Renal pelvis (tissue), 4 donors: ENCODE measurements around the gene CRTAC1. TPM values are rescaled to one million over a fixed set of nuclear protein-coding genes. Genes with fewer than 3 reads are reported as not detected.

Source experiments
- DNase-seq: peaks from one replicate; pipeline ENCODE4 v3.0.0-alpha.2; 2013
- polyA plus RNA-seq, 3 donors: library from polyadenylated mRNA; unstranded; fragments of 120-200 nt; gene quantifications; one replicate each; pipeline ENCODE4 v1.2.1, GENCODE V29; 2013; ENCODE audit not compliant: insufficient read length in 3 of 3

Gene CRTAC1
- polyA plus RNA-seq, 3 donors = 23.0 to 43.8 (median 30.6) TPM

DNA sequence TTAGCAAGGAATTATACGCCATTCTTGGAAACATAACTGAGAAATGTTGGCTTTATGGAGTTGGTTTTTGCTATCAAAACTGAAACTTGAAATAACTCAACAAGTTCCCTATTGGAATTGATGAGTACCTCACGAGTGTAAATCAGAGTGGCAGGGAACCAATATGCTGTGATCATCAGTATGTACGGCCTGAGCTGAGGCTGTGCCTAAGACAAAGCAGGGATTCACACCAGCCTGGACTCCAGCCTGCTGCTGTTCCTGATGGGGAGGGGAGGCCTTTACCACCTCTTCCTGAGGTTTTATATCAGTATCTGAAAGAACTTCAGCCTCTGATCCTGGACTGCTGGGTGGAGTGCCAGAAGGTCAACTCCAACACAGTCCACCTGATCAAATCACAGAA, 52.7 kb downstream of the CRTAC1 start:
- DNase-seq = no peak

GRCh38 chr10:97975598-97975997, 54.8 kb downstream of the CRTAC1 start:
- DNase-seq = no peak

DNA sequence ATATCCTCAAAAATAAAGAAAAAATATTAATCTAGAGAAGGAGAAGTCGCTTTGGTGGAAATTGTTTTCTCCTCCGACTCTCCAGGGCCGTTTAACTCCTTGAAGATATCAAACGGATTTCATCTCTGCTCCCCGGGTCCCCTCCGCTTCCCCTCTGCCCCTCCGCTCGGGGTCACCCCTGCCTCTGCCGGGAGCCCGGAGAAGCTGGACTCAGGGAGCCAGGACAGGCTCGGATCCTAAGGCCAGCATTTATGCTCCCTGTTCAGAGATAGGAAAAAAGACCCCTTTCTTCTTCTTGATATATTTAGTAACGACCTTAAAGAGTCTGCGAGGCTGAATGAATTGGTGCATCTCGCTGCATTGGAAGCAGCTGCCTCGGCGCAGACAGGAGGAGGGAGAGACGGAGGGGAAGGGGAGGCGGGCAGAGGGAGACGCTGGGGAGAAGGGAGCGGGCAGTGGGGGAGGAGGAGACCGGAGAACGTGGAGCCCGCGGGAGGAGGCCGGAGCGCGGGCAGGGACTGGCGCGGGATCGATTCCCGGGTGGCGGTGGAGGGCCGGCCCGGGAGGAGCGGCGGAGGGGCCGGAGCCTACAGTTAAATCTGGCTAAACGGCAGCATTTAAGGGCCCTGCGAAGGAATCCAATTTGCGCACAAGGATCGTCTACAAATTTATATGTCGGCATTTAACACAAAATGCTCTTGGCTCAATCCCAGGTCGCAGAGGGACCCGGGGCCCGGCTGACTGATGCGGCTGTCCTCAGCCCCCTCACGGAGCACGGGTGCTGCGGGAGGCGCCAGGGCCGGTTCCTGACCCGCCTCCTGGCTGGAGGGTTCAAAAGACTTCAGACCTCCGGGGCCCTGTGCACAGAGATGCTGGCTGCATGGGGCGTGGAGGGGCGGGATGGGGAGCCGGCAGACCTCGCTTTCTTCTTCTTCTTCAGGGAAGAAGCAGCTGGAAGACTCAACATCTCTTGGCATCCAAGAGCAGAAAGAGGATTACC, 55.6 kb downstream of the CRTAC1 start:
- DNase-seq = no peak

GRCh38 chr10:97974100-97974499, 56.3 kb downstream of the CRTAC1 start:
- no peak for DNase-seq

GRCh38 chr10:97969538-97970079, 60.8 kb downstream of the CRTAC1 start:
- DNase-seq = no peak

DNA sequence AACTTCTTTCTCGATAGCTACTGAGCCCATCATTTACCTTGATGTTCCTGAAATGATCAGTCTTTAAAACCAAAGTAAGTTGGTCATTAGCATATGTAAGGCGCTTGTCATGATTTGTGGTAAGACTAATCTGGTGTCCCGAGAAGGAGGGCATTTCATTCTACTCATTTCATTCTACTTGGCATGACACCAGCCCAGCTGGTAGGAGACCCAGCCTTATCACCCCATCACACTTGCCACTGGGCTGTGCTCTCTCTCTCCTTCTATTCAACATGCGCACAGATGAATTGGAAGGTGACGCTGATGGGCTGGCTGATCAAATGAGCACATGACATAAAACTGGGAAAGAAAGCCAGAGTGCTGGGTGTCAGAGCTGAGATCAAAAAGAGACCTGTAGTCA, 65.7 kb downstream of the CRTAC1 start:
- no peak for DNase-seq

- DNase-seq = no peak
Measured at GRCh38 chr10:97961945-97962344, 68.5 kb downstream of the CRTAC1 start.

DNA sequence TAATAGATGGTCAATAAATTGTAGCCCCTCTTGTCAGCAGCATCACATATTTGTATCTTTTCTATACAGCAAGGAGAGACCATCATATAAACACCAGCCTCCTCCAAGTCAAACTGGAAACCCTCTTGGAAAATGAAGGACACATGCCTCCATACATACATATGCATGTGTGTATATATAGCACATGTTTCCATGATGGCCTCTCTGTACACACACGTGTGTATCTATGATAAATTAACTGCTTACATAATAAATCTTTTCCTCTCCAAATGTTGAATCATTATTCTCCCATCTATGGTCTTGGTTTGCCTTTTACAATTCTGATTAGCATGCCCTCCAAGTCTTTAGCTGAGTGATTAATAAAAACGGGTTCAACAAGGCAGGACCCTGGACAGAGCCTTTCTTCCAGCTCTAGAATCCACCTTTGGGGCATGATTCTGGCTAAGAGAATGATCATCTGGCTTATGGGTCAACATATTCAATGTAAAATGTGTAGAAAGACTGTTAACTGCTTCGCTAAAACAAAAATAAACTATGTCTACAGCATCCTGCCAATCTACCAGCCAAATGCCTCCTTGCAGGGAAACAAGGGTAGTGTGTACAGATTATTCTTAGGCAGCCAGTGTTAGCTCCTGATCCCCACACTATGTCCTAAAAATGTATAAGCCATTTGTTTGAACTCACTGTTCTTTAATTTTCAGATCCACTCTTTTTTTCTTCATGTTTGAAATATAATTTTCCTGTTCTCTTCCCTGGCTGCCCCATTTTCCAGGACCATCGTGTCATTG, 70.0 kb downstream of the CRTAC1 start:
- no peak for DNase-seq

- DNase-seq = no peak
Measured at GRCh38 chr10:97949462-97949861, 81.0 kb downstream of the CRTAC1 start.

DNA sequence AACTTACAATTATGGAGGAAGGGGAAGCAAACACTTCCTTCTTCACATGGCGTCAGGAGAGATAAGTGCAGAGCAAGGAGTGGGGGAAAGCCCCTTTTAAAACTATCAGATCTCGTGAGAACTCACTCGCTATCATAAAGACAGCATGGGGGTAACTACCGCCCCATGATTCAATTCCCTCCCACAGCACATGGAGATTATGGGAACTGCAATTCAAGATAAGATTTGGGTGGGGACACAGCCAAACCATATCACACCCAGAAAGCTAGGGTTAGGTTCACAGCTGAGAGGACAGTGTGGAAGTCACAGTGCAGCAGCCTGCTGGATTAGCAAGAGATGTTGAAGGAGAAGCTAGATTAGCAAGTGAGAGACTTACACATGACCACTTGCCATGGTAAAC, 81.6 kb downstream of the CRTAC1 start:
- DNase-seq = no peak

- no peak for DNase-seq
Measured at GRCh38 chr10:97944772-97945171, 85.6 kb downstream of the CRTAC1 start.

DNA sequence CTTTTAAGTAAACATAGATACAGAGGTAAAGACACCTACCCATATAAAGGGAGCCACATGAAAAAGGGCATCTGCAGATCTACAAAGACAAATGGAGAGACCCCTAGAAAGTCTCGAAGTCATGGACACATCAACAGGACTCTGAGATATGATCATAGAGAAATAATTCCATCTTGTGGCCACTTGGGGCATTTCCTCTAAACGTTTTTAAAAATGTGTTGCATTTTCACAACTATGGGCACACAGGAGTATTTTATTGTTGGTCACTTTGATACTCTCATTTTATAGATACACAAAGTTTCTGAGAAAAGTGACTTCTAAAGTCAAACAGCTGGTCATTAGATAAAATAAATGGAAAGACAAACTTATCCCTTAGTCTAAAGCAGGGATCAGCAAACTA, 87.1 kb downstream of the CRTAC1 start:
- no peak for DNase-seq

DNA sequence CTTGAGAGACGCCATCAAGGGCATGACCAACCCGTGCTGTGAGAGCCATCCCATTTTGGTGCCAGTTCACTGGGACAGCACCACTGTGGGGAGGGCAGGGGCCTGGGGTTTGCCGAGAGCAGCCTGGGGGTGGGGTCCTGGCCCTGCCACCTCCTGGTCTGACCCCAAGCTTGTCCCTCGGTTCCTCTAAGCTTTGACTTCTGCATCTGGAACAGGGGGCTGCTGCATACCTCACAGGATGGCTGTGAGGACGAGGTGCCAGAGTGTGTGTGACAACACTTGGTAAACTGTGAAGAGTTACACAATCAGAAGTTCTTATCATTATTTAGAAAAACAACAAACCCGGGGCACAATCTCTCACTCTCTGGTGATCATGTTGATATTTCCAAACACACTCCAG, 89.9 kb downstream of the CRTAC1 start:
- DNase-seq = no peak

DNA sequence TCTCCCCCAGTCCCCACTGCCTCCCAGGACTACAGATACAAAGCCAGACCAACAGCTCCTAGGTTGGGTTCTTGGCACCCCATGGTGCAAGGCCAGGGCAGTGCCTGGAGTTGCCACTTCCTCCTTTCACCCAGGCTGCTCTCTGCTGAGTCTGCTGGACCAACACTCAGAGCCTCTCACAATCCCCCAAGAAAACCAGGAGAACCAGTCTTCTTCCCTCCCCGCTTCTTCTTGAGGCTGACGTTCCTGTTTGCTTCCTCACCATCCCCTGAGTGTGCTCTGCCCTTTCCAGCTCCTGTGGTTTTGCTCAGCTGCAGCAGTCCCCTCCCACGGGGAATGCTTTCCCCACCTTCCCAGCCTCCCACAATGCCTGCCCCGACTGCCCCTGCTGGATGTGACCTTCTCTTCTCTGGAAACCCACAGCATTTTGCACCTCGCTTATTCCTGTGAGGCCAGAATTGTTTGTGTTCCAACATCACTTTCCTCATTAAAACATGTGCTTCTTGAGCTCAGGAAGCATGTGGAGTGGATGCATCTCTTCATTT, 90.9 kb downstream of the CRTAC1 start:
- DNase-seq = no peak

DNA sequence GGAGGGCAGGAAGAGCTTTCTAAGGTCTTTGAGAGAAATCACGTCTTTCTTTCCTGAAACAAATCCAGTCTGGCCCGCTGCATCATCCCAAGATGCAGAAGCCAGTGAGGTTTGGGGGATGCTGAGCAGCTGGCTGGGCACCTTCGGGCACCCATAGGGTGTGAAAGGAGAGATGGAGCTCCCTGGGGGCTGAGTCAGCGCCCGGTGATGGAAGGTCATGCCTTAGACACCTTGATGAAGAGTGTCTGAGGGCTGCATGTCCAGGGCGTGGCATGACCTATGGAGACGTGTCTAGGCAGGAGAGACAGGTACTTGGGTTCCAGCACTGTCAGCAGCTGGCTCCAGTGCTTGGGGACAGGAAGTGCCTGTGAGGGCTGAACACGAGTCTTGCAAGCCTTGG, 92.5 kb downstream of the CRTAC1 start:
- no peak for DNase-seq

DNA sequence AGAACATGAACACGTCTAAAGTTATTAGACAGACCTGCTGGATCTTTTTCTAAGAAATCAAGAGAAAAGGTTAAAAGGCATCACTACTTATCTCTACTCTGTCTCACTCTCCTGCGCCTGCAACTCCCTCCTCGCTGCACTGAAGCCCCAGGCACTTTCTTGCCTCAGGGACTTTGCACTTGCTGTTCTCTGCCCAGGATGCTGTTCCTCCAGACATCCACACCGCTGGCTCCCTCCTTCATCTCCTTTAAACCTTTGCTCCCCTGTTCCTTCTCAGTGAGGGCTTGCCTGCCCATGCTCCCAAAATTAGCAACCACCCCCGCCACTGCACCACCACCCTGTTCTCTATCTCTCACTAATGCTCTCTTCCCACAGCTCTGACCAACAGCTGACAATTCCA, 93.4 kb downstream of the CRTAC1 start:
- no peak for DNase-seq

DNA sequence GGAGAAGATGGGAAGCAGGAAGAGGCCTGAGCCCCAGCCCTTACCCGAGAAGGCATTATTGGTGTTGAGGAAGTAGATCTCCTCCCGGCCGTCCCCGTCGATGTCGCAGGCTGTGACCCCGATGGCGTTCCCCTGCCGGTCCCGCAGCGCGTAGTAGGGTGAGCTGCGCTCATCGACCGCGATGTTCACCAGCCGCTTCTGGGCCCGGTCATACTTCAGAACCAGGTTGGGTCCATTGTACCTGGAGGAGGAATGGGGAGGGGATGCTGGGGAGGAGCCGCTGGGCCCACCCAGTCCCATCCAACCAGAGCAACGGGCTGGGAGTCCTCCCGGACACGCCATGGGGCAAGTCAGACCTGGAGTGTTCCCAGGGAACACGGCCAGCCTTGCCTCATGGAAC, 94.3 kb downstream of the CRTAC1 start:
- DNase-seq = no peak

GRCh38 chr10:97932932-97933530, 97.4 kb downstream of the CRTAC1 start:
- no peak for DNase-seq

- DNase-seq = no peak
Measured at GRCh38 chr10:97931041-97931440, 99.4 kb downstream of the CRTAC1 start.

- DNase-seq = no peak
Measured at GRCh38 chr10:97928897-97929296, 101.5 kb downstream of the CRTAC1 start.

DNA sequence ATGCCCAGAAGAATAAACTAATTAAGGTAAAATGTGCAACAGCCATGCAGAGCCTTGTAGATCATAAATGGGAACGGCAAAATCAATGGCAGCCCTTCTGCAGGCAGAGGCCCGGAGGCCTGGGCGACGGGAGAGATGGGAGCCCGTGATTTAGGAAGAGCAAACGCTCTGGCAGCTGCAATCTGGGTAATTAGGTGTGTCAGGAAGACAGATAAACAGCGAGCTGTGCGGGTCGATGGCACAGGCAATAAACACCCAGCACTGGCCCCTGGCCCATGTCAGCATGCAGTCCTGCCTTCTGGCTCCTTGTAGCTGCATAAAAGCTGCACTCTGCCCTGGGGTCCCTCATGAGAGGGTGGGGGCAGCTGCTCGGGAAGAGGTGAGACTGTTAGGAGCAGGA, 102.8 kb downstream of the CRTAC1 start:
- no peak for DNase-seq

DNA sequence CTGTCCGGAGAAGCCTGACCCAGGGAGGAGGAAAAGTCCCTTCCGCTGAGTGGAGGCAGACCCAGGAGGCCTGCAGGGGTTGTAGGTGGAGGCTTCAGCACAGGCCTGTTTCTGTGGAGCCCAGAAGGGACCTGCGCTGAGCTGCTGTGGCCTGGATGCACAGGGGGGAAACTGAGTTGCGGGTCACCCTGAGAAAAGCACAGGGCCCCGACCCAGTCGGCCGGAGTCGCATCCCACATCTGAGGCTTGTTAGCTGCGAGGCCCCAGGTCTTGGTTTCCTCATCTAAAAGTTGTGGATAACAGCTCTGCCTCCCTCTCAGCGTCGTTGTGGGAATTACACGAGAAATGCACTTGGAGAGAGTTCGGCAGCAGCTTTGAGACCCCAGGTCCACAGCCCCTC, 104.4 kb downstream of the CRTAC1 start:
- no peak for DNase-seq
